MM.1S (cell line): ENCODE data around the gene ZBTB34.

Source experiments
- DNase-seq: peaks from one replicate; pipeline ENCODE4 v3.0.0-alpha.2; 2015
- H2AFZ ChIP-seq: fragments of 300-600 bp; sonication (generic); 2 replicates; pipeline ENCODE4 v1.6.0; 2016; ENCODE audit warnings: antibody characterized with exemption, low read length
- H3F3A ChIP-seq: fragments of 300-600 bp; sonication (generic); 2 replicates; pipeline ENCODE4 v1.6.1; 2016; ENCODE audit warnings: mild to moderate bottlenecking, antibody characterized with exemption, low read length, moderate library complexity, mixed read lengths; ENCODE audit not compliant: insufficient read depth
- H3K27ac ChIP-seq: fragments of 300-600 bp; sonication (generic); 2 replicates; pipeline ENCODE4 v1.5.1; 2016; ENCODE audit warnings: mild to moderate bottlenecking, low read length
- H3K27me3 ChIP-seq: fragments of 300-600 bp; sonication (generic); replicated peaks from 2 replicates; pipeline ENCODE4 v1.6.0; 2016; ENCODE audit warnings: low read length; ENCODE audit not compliant: insufficient read depth
- H3K36me3 ChIP-seq: fragments of 300-600 bp; sonication (generic); replicated peaks from 2 replicates; pipeline ENCODE4 v1.6.1; 2016; ENCODE audit warnings: mild to moderate bottlenecking, low read length, mixed read lengths; ENCODE audit not compliant: insufficient read depth
- H3K4me1 ChIP-seq: fragments of 300-600 bp; sonication (generic); 2 replicates; pipeline ENCODE4 v1.6.1; 2016; ENCODE audit warnings: low read length, mixed read lengths
- H3K4me2 ChIP-seq: fragments of 300-600 bp; sonication (generic); 2 replicates; pipeline ENCODE4 v1.6.0; 2016; ENCODE audit warnings: low read depth, low read length
- H3K4me3 ChIP-seq: fragments of 300-600 bp; sonication (generic); 2 replicates; pipeline ENCODE4 v1.5.1; 2016; ENCODE audit warnings: low read length, mixed read lengths
- H3K79me2 ChIP-seq: fragments of 300-600 bp; sonication (generic); 2 replicates; pipeline ENCODE4 v1.6.1; 2016; ENCODE audit warnings: mixed run types, low read length, mixed read lengths
- H3K9ac ChIP-seq: fragments of 300-600 bp; sonication (generic); 2 replicates; pipeline ENCODE4 v1.6.1; 2016; ENCODE audit warnings: low read length, mixed read lengths
- H3K9me2 ChIP-seq: fragments of 300-600 bp; sonication (generic); replicated peaks from 2 replicates; pipeline ENCODE4 v1.6.1; 2016; ENCODE audit warnings: mild to moderate bottlenecking, low read length, mixed read lengths; ENCODE audit not compliant: insufficient read depth
- H3K9me3 ChIP-seq: fragments of 300-600 bp; sonication (generic); replicated peaks from 2 replicates; pipeline ENCODE4 v1.6.1; 2016; ENCODE audit warnings: mild to moderate bottlenecking, low read length, mixed read lengths; ENCODE audit not compliant: insufficient read depth
- H4K20me1 ChIP-seq: fragments of 300-600 bp; sonication (generic); 2 replicates; pipeline ENCODE4 v1.6.1; 2016; ENCODE audit warnings: mild to moderate bottlenecking, low read length, moderate library complexity, mixed read lengths; ENCODE audit not compliant: insufficient read depth
- CTCF ChIP-seq: fragments of 300-600 bp; sonication (generic); IDR thresholded peaks from 2 replicates; pipeline ENCODE4 v1.5.1; 2016; ENCODE audit warnings: antibody characterized with exemption, low read length, mixed read lengths
- EZH2 ChIP-seq: fragments of 300-600 bp; sonication (generic); optimal IDR thresholded peaks from 2 replicates; pipeline ENCODE3; 2017; ENCODE audit warnings: low read depth, mild to moderate bottlenecking, antibody characterized with exemption, low read length, mixed read lengths
- EZH2phosphoT487 ChIP-seq: fragments of 300-600 bp; sonication (generic); IDR thresholded peaks from 2 replicates; pipeline ENCODE4 v1.6.1; 2018; ENCODE audit warnings: antibody characterized with exemption, low read length

ZBTB34 gene

GRCh38 chr9:126864771-126865170, 4.3 kb downstream of the ZBTB34 start:
- H3K79me2 ChIP-seq, result peaks cover 59% of the 10 kb centered on the region
- H3K4me3 ChIP-seq, result no peak overlapping the region
- H3K27me3 ChIP-seq, result no peaks in the 10 kb centered on the region
- H3K36me3 ChIP-seq, result no peaks in the 10 kb centered on the region
- TF ChIP-seq CTCF, result no peak
- no peak for TF ChIP-seq EZH2
- no peak for TF ChIP-seq EZH2phosphoT487
- H3K4me2 ChIP-seq, result no peak overlapping the region
- no peaks in the 10 kb centered on the region for H3K9me2 ChIP-seq
- DNase-seq, result no peak
- no peaks in the 10 kb centered on the region; the same call in 1 of the 2 replicates for H3F3A ChIP-seq
- H3K9me3 ChIP-seq, result no peaks in the 10 kb centered on the region
- H4K20me1 ChIP-seq, result no peaks in the 10 kb centered on the region
- H3K9ac ChIP-seq, result no peak overlapping the region
- no peak overlapping the region for H2AFZ ChIP-seq
- peaks cover 10% of the 10 kb centered on the region for H3K4me1 ChIP-seq
- H3K27ac ChIP-seq, result no peak overlapping the region

GRCh38 chr9:126869368-126869767, 8.9 kb downstream of the ZBTB34 start:
- no peak for DNase-seq
- Histone ChIP-seq H4K20me1 (no peaks in the 10 kb centered on the region), H3K4me3 (no peak overlapping the region), H3K9ac (no peak overlapping the region), H3K79me2 (peaks cover 53% of the 10 kb centered on the region), H3K9me3 (no peaks in the 10 kb centered on the region), H3K4me1 (no peaks in the 10 kb centered on the region), H3K36me3 (no peaks in the 10 kb centered on the region), H3K4me2 (no peak overlapping the region), H3K9me2 (no peaks in the 10 kb centered on the region), H2AFZ (no peak overlapping the region), H3F3A (no peaks in the 10 kb centered on the region; the same call in 1 of the 2 replicates), H3K27ac (no peak overlapping the region), H3K27me3 (no peaks in the 10 kb centered on the region)
- TF ChIP-seq EZH2 (no peak), EZH2phosphoT487 (no peak), CTCF (no peak)

- Histone ChIP-seq H3K79me2 (peaks cover 59% of the 10 kb centered on the region), H2AFZ (no peak overlapping the region), H3K27ac (no peak overlapping the region), H3K4me3 (no peak overlapping the region), H3K9me3 (no peaks in the 10 kb centered on the region), H4K20me1 (no peaks in the 10 kb centered on the region), H3K9ac (no peak overlapping the region), H3K9me2 (no peaks in the 10 kb centered on the region), H3K27me3 (no peaks in the 10 kb centered on the region), H3F3A (no peaks in the 10 kb centered on the region; the same call in 1 of the 2 replicates), H3K36me3 (no peaks in the 10 kb centered on the region), H3K4me1 (no peaks in the 10 kb centered on the region), H3K4me2 (no peak overlapping the region)
- TF ChIP-seq EZH2 (no peak), EZH2phosphoT487 (no peak), CTCF (no peak)
- no peak for DNase-seq
Measured at GRCh38 chr9:126872516-126872915, 12.1 kb downstream of the ZBTB34 start.
